ENCODE measurements around the gene TMEM255B.
"Not testable (repeated sequence)": the region's sequence is repeated elsewhere in the genome, so short reads cannot be mapped to it uniquely, and the experiment has no call there.

TMEM255B gene

GRCh38 chr13:113735194-113735593, 23.8 kb upstream of the TMEM255B start:
- DNase-seq: no peak

- DNase-seq: no peak
Observed at GRCh38 chr13:113735750-113736149, 23.3 kb upstream of the TMEM255B start.

- DNase-seq: no peak
Observed at GRCh38 chr13:113736258-113736731, 22.7 kb upstream of the TMEM255B start.

GRCh38 chr13:113737803-113738202, 21.2 kb upstream of the TMEM255B start:
- DNase-seq: no peak

- no peak for DNase-seq
Observed at GRCh38 chr13:113739527-113740285, 19.3 kb upstream of the TMEM255B start.

GRCh38 chr13:113740286-113740556, 18.8 kb upstream of the TMEM255B start:
- DNase-seq: no peak

- DNase-seq: no peak
Observed at GRCh38 chr13:113740661-113741060, 18.4 kb upstream of the TMEM255B start.

GRCh38 chr13:113741191-113741668, 17.8 kb upstream of the TMEM255B start:
- no peak for DNase-seq

GRCh38 chr13:113742000-113742441, 17.0 kb upstream of the TMEM255B start:
- DNase-seq: no peak

- DNase-seq: no peak
Observed at GRCh38 chr13:113742445-113743120, 16.4 kb upstream of the TMEM255B start.

- no peak for DNase-seq
Observed at GRCh38 chr13:113743366-113744195, 15.4 kb upstream of the TMEM255B start.

- no peak for DNase-seq
Observed at GRCh38 chr13:113744197-113745000, 14.6 kb upstream of the TMEM255B start.

GRCh38 chr13:113745059-113745458, 14.0 kb upstream of the TMEM255B start:
- DNase-seq: no peak

- not testable (repeated sequence) for DNase-seq
Observed at GRCh38 chr13:113745500-113746142, 13.4 kb upstream of the TMEM255B start.

GRCh38 chr13:113746143-113746525, 12.9 kb upstream of the TMEM255B start:
- DNase-seq: peak; percentile 18

- DNase-seq: no peak
Observed at GRCh38 chr13:113746671-113747070, 12.4 kb upstream of the TMEM255B start.

GRCh38 chr13:113747291-113747833, 11.7 kb upstream of the TMEM255B start:
- DNase-seq: no peak

GRCh38 chr13:113748101-113748861, 10.7 kb upstream of the TMEM255B start:
- DNase-seq: no peak

- DNase-seq: no peak
Observed at GRCh38 chr13:113748862-113749451, 10.1 kb upstream of the TMEM255B start.

- no peak for DNase-seq
Observed at GRCh38 chr13:113749507-113749906, 9.5 kb upstream of the TMEM255B start.

GRCh38 chr13:113749967-113750366, 9.1 kb upstream of the TMEM255B start:
- DNase-seq: no peak
